Smooth muscle cell of the brain vasculature (primary cell): ENCODE results near the gene ZNF107.
"Not testable (repeated sequence)": the region's sequence is repeated elsewhere in the genome, so short reads cannot be mapped to it uniquely, and the experiment has no call there.

Experiments used
- DNase-seq: peaks from one replicate; pipeline ENCODE4 v3.0.0-alpha.2; 2012; ENCODE audit warnings: low read depth, low spot score

Gene ZNF107

DNA sequence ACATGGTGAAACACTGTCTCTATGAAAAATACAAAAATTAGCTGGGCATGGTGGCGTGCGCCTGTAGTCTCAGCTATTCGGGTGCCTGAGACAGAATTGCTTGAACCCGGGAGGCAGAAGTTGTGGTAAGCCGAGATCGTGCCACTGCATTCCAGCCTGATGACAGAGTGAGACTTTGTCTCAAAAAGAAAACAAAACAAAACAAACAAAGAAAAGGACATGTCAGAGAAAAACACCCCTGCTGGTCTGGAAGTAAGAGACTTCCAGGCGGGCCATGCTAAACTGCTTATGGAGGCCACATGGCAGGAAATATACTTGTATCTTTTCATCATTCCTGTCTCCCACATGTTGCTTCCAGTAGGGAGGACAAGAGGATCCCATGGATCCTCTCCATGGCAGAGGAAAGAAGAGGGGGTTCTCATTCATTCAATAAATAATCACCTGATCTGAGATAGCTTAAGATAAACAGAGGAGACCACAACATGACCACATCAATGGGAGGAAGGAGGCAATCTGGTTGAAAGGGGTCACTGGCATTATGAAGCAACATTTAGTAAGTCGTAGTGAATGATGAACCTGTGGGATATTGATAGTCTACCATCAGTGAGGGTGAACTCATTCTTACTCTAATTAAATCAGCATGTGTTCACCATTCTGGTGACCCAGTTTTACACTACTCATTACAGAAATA is 67.8 kb downstream of the ZNF107 start:
- no peak for DNase-seq

DNA sequence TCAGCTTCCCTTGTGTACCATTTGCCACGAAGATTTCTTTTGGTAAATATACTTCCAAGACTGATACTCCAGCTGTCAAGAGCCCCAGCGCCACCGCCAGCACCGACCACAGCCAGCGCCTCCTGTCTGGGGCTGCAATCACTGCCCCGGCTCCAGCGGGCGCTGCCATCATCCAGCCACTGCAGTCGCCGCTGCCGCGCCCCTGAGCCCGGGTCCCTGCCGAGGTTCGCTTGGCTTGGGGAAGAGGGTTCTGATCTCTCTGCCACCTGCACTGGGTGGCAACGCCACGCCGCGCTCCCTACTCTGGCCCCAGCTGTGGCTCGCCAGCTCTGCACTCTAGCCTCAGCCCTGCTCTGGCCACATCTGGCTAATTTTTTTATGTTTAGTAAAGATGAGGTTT is 70.6 kb downstream of the ZNF107 start:
- no peak for DNase-seq

DNA sequence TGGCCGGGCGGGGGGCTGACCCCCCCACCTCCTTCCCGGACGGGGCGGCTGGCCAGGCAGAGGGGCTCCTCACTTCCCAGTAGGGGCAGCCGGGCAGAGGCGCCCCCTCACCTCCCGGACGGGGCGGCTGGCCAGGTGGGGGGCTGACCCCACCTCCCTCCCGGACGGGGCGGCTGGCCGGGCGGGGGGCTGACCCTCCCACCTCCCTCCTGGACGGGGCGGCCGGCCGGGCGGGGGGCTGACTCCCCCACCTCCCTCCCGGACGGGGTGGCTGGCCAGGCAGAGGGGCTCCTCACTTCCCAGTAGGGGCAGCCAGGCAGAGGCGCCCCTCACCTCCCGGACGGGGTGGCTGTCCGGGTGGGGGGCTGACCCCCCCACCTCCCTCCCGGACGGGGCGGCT is 72.5 kb downstream of the ZNF107 start:
- not testable (repeated sequence) for DNase-seq

DNA sequence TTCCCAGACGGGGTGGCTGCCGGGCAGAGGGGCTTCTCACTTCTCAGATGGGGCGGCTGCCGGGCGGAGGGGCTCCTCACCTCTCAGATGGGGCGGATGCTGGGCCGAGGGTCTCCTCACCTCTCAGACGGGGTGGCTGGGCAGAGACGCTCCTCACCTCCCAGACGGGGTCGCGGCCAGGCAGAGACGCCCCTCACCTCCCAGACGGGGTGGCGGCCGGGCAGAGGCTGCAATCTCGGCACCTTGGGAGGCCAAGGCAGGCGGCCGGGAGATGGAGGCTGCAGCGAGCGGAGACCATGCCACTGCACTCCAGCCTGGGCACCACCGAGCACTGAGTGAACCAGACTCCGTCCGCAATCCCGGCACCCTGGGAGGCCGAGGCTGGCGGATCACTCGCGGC is 73.0 kb downstream of the ZNF107 start:
- DNase-seq, result not testable (repeated sequence)

DNA sequence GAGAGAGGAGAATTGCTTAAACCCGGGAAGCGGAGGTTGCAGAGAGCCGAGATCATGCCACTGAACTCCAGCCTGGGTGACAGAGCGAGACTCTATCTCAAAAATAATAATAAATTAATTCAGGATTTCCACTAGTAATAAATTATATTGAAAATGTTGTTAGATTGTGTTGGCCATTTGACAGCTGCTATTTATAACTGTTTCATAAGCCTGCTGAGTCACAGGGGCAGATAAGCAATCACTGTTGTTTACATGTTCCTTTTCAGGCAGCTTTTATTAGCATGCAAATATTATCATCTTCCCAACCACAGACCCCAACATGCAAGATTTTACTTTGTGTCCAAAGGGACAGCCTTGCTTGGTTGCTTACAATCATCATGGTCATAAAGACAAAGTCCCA is 78.7 kb downstream of the ZNF107 start:
- DNase-seq, result no peak

DNA sequence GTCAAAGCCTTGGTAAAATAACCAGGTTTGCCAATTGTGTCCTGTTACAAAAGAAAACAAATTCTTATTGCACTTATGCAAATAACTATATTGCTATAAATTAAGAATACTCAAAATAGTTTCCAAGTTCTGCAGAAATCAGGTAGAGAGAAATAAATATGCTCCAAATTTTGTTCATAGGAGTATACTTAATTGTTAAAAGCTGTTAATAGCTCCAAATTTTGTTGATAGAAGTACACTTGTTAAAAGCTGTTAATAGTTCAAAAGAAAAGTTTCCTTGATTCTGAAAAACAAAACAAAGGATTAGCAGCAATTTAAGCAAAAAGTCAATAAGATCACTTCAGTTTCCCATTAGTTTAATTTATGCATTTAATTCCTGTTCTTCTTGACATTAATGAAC is 81.9 kb downstream of the ZNF107 start:
- no peak for DNase-seq

DNA sequence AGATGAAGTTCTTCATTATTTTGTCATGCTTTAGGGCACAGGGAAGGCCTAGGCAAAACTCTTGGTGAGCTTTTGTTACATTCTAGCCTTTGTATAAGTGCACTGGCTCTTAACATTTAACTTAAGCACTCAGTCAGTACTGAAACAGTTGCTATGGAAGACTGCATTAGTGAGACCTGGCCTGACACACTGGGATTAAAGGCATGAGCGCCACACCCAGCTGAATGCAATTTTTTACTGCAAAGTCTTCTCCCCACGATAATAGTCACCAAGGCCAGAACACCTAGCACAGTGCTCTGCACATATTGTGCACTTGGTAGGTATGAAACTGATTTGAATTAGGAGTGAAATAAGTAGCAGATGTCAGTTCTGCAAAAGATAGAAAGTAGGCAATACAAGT is 87.1 kb downstream of the ZNF107 start:
- no peak for DNase-seq

DNA sequence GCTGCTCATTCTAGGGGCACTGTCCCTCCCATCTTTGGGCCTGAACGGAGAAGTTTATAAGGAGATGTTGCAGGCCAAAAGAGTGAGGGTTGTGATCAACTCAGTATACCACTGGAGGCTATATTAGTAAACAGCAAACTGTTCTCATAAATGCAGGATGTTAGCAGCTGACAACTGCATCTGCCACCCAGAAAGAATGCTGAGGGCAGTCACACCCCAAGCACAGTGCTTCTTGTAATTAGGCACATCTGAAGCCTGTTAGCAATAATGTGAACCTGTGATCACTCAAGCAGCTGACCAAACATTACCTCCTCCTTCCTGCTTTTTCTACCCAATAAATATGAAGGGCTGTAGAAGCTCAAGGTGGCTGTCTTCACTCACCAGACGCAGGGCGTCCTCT is 89.9 kb downstream of the ZNF107 start:
- no peak for DNase-seq

DNA sequence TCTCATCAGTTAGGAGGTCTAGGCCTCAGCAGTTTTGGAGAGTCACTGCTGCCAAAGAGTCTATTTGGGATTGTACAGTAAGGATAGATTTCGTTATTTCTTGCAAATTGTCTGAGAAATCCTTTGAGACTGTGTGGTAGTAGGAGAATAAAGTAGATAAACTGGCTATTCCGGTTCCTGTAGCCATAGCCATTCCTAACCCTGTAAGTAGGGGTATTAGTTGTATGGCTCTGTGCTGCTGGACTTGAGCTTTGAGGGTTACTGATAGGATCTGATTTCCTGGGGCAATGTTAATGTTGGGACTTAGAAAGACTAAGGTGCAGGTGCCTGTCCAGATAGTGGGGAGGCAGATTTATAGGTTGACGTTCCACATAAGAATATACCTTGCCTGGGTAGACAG is 92.2 kb downstream of the ZNF107 start:
- no peak for DNase-seq
